Epithelial cell of proximal tubule (primary cell): ENCODE measurements around the gene TTLL11. TPM values are rescaled to one million over a fixed set of nuclear protein-coding genes. Genes with fewer than 3 reads are reported as not detected.

ENCODE experiments used
- DNase-seq: peaks from one replicate; pipeline ENCODE4 v3.0.0-alpha.2; 2011; ENCODE audit warnings: low read depth
- H3K4me3 ChIP-seq: 2 replicates; pipeline ENCODE4 v1.5.1; 2011; ENCODE audit warnings: low read depth, mild to moderate bottlenecking, low read length
- total RNA-seq: library from RNA; depleted of rRNA; stranded (reverse); fragments of >200 nt; gene quantifications from 2 replicates; pipeline ENCODE4 v1.2.3, GENCODE V29; 2015
- TF ChIP-seq, protein P1 (sequence below): conservative IDR thresholded peaks from 2 replicates; pipeline ENCODE4 v1.5.1; 2012; ENCODE audit warnings: low read depth, mild to moderate bottlenecking, low read length

TTLL11 gene
- total RNA-seq, 1 donor from 2014 or later: 0.75 TPM

GRCh38 chr9:121876255-121876654 lies 216.9 kb downstream of the TTLL11 start:
- DNase-seq: peak; percentile 57
- H3K4me3 ChIP-seq: no peak overlapping the region
- TF ChIP-seq, protein P1, sequence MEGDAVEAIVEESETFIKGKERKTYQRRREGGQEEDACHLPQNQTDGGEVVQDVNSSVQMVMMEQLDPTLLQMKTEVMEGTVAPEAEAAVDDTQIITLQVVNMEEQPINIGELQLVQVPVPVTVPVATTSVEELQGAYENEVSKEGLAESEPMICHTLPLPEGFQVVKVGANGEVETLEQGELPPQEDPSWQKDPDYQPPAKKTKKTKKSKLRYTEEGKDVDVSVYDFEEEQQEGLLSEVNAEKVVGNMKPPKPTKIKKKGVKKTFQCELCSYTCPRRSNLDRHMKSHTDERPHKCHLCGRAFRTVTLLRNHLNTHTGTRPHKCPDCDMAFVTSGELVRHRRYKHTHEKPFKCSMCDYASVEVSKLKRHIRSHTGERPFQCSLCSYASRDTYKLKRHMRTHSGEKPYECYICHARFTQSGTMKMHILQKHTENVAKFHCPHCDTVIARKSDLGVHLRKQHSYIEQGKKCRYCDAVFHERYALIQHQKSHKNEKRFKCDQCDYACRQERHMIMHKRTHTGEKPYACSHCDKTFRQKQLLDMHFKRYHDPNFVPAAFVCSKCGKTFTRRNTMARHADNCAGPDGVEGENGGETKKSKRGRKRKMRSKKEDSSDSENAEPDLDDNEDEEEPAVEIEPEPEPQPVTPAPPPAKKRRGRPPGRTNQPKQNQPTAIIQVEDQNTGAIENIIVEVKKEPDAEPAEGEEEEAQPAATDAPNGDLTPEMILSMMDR: no peak

- H3K4me3 ChIP-seq: no peak overlapping the region
- TF ChIP-seq, protein P1: no peak
- no peak for DNase-seq
These were observed 218.6 kb downstream of the TTLL11 start for GRCh38 chr9:121874524-121874923.

DNA sequence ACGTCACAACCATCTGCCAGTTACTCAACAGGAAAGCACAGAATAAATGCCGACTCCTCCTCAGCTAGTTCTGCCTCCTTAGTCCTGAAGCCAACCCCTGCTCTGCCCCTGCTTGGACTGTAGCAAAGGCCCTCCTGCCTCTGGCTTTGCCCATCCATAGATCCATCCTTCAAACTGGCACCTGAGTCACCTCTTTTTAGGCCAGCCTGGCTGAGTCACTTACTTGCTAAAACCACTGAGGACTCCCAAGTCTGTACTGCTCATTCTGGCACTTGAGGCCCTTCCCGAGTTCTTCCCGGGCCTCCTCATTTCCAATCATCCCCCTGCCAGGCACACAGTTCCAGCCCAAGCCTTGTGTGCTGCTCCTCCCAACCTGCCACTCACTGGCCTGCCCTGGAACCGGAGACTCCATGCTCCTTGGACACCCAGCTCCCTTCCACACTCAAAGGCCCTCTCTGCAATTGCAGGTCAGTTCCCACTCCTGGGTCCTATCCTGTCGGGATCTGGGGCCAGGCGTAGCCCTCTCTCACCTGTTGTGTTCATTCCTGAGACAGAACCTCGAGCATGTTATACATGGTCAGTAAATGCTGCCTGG lies 221.6 kb downstream of the TTLL11 start:
- DNase-seq: no peak
- TF ChIP-seq, protein P1: no peak
- no peak overlapping the region for H3K4me3 ChIP-seq

DNA sequence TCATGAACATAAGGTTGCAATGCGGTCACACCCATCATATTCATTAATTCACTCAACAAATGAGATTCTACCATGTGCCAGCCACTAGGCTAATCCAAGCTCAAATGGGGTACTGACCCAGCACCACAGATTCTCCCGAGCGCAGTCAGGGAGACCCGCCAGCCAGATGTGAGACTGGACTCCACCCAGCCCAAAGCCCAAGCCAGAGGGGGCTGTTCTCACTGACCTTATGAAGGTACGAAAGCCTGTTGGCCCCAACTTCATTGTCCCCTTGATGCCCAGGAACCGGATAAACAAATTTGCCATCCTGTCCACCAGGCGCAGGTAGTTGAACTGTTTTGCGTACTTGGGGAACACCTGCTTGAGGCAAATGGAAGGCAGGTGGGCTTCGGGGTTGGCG lies 222.8 kb downstream of the TTLL11 start:
- TF ChIP-seq, protein P1: no peak
- DNase-seq: no peak
- H3K4me3 ChIP-seq: no peak overlapping the region

DNA sequence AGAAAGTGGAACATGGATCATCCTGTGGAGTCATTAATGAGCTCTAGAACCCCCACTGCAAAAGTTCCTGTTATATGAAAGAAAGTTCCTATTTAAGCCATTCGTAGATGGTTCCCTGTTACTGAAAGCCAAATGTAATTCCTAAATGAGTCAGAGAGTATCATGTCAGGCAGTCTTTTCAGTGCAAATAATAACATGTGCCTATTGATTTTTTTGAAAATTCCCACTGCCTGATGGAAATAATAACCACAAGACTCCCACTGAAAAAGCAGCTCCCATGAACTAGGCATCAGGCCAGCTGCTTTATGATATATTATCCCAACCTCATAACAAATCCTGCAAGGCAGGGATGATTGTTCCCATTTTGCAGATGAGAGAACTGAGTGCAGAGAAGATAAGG lies 224.5 kb downstream of the TTLL11 start:
- no peak overlapping the region for H3K4me3 ChIP-seq
- TF ChIP-seq, protein P1: no peak
- DNase-seq: no peak

- no peak for DNase-seq
- TF ChIP-seq, protein P1: no peak
- no peak overlapping the region for H3K4me3 ChIP-seq
These were observed 226.2 kb downstream of the TTLL11 start for GRCh38 chr9:121866927-121867326.

DNA sequence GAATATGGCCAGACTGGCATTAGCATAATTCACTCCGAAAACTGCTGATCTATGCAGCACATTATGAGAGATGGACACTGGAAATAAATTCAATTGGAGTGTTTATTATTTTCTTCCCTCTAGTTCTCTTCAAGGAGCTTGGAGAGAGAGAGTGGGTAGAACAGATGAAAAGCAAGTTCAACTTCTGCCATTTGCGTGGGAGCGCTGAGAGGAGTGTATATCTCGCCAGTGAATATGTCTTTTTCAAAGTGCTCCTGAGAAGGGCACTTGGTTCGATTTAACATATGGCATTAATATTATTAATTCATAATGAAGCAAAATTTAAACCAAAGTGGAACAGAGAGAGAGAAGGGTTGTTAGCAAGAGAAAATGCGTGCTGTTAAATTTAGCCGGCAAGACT lies 227.2 kb downstream of the TTLL11 start:
- no peak for DNase-seq
- H3K4me3 ChIP-seq: no peak overlapping the region
- TF ChIP-seq, protein P1: no peak
